Lung (tissue), 12 donors: Measurements from ENCODE around the gene ATP11A. TPM values are rescaled to one million over a fixed set of nuclear protein-coding genes. Genes with fewer than 3 reads are reported as not detected.

Experiments used
- ATAC-seq: fragments of 200-7000 bp; cut with Tn5 transposase; one replicate; pipeline ENCODE4 v1.9.1; 2020; ENCODE audit warnings: moderate number of reproducible peaks; ENCODE audit not compliant: insufficient read depth, low FRiP score
- DNase-seq, 3 donors: peaks; one replicate each; pipeline ENCODE4 v3.0.0-alpha.2; 2013 to 2017
- H3K27ac ChIP-seq, 2 donors: one replicate each; pipeline ENCODE4 v1.5.1; 2013; ENCODE audit warnings: mild to moderate bottlenecking in 2 of 2, moderate library complexity in 2 of 2, control low read depth in 1 of 2, inconsistent platforms in 1 of 2, low read depth in 1 of 2, low read length in 1 of 2
- H3K27me3 ChIP-seq, 3 donors: one replicate each; pipeline ENCODE4 v1.5.1; 2013; ENCODE audit warnings: low read length in 2 of 3; ENCODE audit not compliant: control insufficient read depth in 3 of 3, insufficient read depth in 3 of 3
- H3K36me3 ChIP-seq, 4 donors: one replicate each; pipeline ENCODE4 v1.5.1; 2013; ENCODE audit warnings: low read length in 4 of 4, mild to moderate bottlenecking in 1 of 4, moderate library complexity in 1 of 4; ENCODE audit not compliant: control insufficient read depth in 4 of 4, insufficient read depth in 4 of 4
- H3K4me1 ChIP-seq, 5 donors: one replicate each; pipeline ENCODE4 v1.5.1; 2013; ENCODE audit warnings: low read length in 5 of 5, mild to moderate bottlenecking in 2 of 5, moderate library complexity in 1 of 5; ENCODE audit not compliant: control insufficient read depth in 5 of 5, insufficient read depth in 5 of 5
- H3K4me3 ChIP-seq: one replicate; pipeline ENCODE4 v1.5.1; 2013; ENCODE audit warnings: mild to moderate bottlenecking, control low read depth, moderate library complexity
- H3K9ac ChIP-seq, 2 donors: one replicate each; pipeline ENCODE4 v1.5.1; 2013; ENCODE audit warnings: low read length in 2 of 2, control low read depth in 1 of 2; ENCODE audit not compliant: insufficient read depth in 1 of 2
- H3K9me3 ChIP-seq, 4 donors: one replicate each; pipeline ENCODE4 v1.5.1; 2013; ENCODE audit warnings: low read length in 3 of 4, mild to moderate bottlenecking in 1 of 4, moderate library complexity in 1 of 4; ENCODE audit not compliant: control insufficient read depth in 4 of 4, insufficient read depth in 3 of 4
- WGBS, 2 donors: extraction: QIAGEN DNeasy Blood & Tissue Kit; methylation state at CpG; one replicate each; pipeline ENCODE4 v1.1.7; 2013; 5-methylcytosine and 5-hydroxymethylcytosine counted together
- polyA plus RNA-seq, 2 donors: library from polyadenylated mRNA; stranded (reverse); fragments of 200-250 nt; gene quantifications; one replicate each; pipeline ENCODE4 v1.2.1, GENCODE V29; 2013
- total RNA-seq, 2 donors: library from RNA; depleted of rRNA in 1 of 2; stranded (reverse); fragments of >200 nt in 1 of 2; gene quantifications; one replicate each; pipeline ENCODE4 v1.2.1, GENCODE V29; 2014 to 2021
- TF ChIP-seq, protein P1 (sequence below): IDR thresholded peaks from 2 replicates; pipeline ENCODE4 v1.5.1; 2012; ENCODE audit warnings: mild to moderate bottlenecking; ENCODE audit errors: control extremely low read depth, extremely low read depth
- donor health status: control.
- donor health status: control.
- donor health status: Bipolar disorder and iron deficiency.
- donor health status: healthy.
- donor health status: DM: yes; HTN: yes; CAD: no.

Gene ATP11A
- total and polyA plus RNA-seq, 4 donors = 46.3 to 317 (median 162) TPM

GRCh38 chr13:112795277-112795676 is 105.4 kb downstream of the ATP11A start:
- ATAC-seq (no peak), DNase-seq (peak; percentile 9 to 46 (median 21))
- Histone ChIP-seq H3K4me3 (no peak overlapping the region), H3K9ac (no peak overlapping the region), H3K36me3 (peaks cover 0 to 4% (median 1%) of the 10 kb centered on the region in 4 donors), H3K27me3 (no peaks in the 10 kb centered on the region), H3K27ac (no peak overlapping the region), H3K9me3 (no peaks in the 10 kb centered on the region), H3K4me1 (peaks cover 0 to 20% (median 5%) of the 10 kb centered on the region in 5 donors)
- WGBS, 2 donors = 65 to 85% methylated on average over 4 of the region's 4 CpGs
- TF ChIP-seq, protein P1, sequence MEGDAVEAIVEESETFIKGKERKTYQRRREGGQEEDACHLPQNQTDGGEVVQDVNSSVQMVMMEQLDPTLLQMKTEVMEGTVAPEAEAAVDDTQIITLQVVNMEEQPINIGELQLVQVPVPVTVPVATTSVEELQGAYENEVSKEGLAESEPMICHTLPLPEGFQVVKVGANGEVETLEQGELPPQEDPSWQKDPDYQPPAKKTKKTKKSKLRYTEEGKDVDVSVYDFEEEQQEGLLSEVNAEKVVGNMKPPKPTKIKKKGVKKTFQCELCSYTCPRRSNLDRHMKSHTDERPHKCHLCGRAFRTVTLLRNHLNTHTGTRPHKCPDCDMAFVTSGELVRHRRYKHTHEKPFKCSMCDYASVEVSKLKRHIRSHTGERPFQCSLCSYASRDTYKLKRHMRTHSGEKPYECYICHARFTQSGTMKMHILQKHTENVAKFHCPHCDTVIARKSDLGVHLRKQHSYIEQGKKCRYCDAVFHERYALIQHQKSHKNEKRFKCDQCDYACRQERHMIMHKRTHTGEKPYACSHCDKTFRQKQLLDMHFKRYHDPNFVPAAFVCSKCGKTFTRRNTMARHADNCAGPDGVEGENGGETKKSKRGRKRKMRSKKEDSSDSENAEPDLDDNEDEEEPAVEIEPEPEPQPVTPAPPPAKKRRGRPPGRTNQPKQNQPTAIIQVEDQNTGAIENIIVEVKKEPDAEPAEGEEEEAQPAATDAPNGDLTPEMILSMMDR = no peak

DNA sequence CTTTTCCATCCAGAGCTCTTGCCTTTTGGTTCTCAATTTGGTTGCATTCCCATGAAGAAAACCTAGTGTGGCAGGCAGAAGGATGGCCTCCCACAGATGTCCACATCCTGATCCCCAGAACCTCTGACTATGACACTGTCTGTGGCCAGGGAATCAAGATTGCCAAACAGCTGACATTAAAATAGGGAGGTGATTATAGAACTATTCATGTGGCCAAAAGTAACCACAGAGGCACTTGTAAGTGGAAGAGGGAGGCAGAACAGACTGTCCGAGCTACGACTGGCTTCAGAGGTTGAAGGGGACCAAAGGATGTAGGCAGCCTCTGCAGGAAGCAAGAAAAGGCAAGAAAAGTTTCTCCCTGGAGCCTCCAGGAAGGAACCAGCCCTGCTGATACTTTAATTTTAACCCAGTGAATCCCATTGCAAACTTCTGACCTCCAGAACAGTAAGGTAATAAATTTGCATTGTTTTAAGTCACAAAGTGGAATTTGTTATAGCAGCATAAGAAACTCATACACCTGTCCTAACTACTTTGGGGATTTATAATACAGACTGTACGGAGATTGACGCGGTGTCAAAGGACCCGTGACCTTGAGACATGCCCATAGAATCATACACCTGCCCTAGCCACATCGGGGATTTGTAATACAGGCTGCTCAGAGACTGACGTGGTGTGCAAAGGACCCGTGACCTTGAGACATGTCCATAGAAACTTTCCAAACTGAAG is 106.5 kb downstream of the ATP11A start:
- TF ChIP-seq, protein P1 = no peak
- no peak for ATAC-seq

GRCh38 chr13:112799394-112799793 is 109.6 kb downstream of the ATP11A start:
- no peak for ATAC-seq
- H3K9ac ChIP-seq = no peak overlapping the region
- WGBS, 2 donors = 98 to 100% methylated on average over 1 of the region's 1 CpG
- no peak overlapping the region for H3K27ac ChIP-seq
- TF ChIP-seq, protein P1 = no peak
- no peak overlapping the region for H3K4me3 ChIP-seq
- H3K9me3 ChIP-seq = no peaks in the 10 kb centered on the region
- peaks cover 0 to 3% (median under 1%) of the 10 kb centered on the region in 4 donors for H3K36me3 ChIP-seq
- H3K27me3 ChIP-seq = no peaks in the 10 kb centered on the region
- peaks cover 0 to 4% (median 0%) of the 10 kb centered on the region in 5 donors for H3K4me1 ChIP-seq
- DNase-seq = no peak

More for the DNA sequence above, 106.5 kb downstream of the ATP11A start:
- Histone ChIP-seq H3K4me1 (peaks cover 0 to 15% (median 4%) of the 10 kb centered on the region in 5 donors), H3K9ac (no peak overlapping the region), H3K27me3 (no peaks in the 10 kb centered on the region), H3K27ac (no peak overlapping the region), H3K4me3 (no peak overlapping the region), H3K36me3 (peaks cover 0 to 3% (median 1%) of the 10 kb centered on the region in 4 donors), H3K9me3 (no peaks in the 10 kb centered on the region)
- peak in 1 of 3 donors; percentile 6 for DNase-seq
- 90 to 95% methylated on average over 9 of the region's 9 CpGs for WGBS, 2 donors
